Hematopoietic multipotent progenitor cell treated with erythropoietin and hydrocortisone succinate and interleukin-3 and kit ligand, for 15 days (in vitro differentiated cells): ENCODE measurements around the gene TMEM253.

Experiments
- DNase-seq: peaks from one replicate; pipeline ENCODE4 v3.0.0-alpha.2; 2015; ENCODE audit warnings: low spot score

The TMEM253 gene

GRCh38 chr14:21100931-21101330 lies at the start of gene TMEM253:
Gene TMEM253, plus strand, starts transcription at chr14:21101066. Its CDS starts 278 bp downstream, at chr14:21101344.
- DNase-seq, result no peak

GRCh38 chr14:21053184-21054122 lies 47.4 kb upstream of the TMEM253 start:
- DNase-seq, result no peak

- DNase-seq, result no peak
Measured at GRCh38 chr14:21054123-21054767, 46.6 kb upstream of the TMEM253 start.

- DNase-seq, result no peak
Measured at GRCh38 chr14:21054768-21055145, 46.1 kb upstream of the TMEM253 start.

GRCh38 chr14:21055432-21056117 lies 45.3 kb upstream of the TMEM253 start:
- DNase-seq, result no peak

- DNase-seq, result no peak
Measured at GRCh38 chr14:21056520-21057163, 44.2 kb upstream of the TMEM253 start.

- DNase-seq, result no peak
Measured at GRCh38 chr14:21057803-21058675, 42.8 kb upstream of the TMEM253 start, which contains the start of gene RNASE8. Gene RNASE8, plus strand, starts transcription at chr14:21057822. Its CDS starts 71 bp downstream, at chr14:21057893.

GRCh38 chr14:21058903-21059302 lies 42.0 kb upstream of the TMEM253 start:
- DNase-seq, result no peak

GRCh38 chr14:21059842-21060613 lies 40.8 kb upstream of the TMEM253 start:
- no peak for DNase-seq

- DNase-seq, result no peak
Measured at GRCh38 chr14:21060614-21061346, 40.1 kb upstream of the TMEM253 start.

- no peak for DNase-seq
Measured at GRCh38 chr14:21061347-21061668, 39.6 kb upstream of the TMEM253 start.

- no peak for DNase-seq
Measured at GRCh38 chr14:21063479-21063878, 37.4 kb upstream of the TMEM253 start.

- DNase-seq, result no peak
Measured at GRCh38 chr14:21066882-21067502, 33.9 kb upstream of the TMEM253 start.

- DNase-seq, result peak; percentile 28
Measured at GRCh38 chr14:21068521-21069387, 32.1 kb upstream of the TMEM253 start.

- no peak for DNase-seq
Measured at GRCh38 chr14:21069388-21070082, 31.3 kb upstream of the TMEM253 start.

- no peak for DNase-seq
Measured at GRCh38 chr14:21070083-21070609, 30.7 kb upstream of the TMEM253 start, which contains the start of gene ARHGEF40. Gene ARHGEF40, plus strand, starts transcription at chr14:21070304. Its CDS starts 93 bp downstream, at chr14:21070397.

- DNase-seq, result no peak
Measured at GRCh38 chr14:21070610-21071224, 30.1 kb upstream of the TMEM253 start.
